Measurements from ENCODE around the gene ZBTB22. TPM values are rescaled to one million over a fixed set of nuclear protein-coding genes. Genes with fewer than 3 reads are reported as not detected.

ZBTB22 gene
- total RNA-seq, 1 donor from 2014 or later = 5.7 TPM

DNA sequence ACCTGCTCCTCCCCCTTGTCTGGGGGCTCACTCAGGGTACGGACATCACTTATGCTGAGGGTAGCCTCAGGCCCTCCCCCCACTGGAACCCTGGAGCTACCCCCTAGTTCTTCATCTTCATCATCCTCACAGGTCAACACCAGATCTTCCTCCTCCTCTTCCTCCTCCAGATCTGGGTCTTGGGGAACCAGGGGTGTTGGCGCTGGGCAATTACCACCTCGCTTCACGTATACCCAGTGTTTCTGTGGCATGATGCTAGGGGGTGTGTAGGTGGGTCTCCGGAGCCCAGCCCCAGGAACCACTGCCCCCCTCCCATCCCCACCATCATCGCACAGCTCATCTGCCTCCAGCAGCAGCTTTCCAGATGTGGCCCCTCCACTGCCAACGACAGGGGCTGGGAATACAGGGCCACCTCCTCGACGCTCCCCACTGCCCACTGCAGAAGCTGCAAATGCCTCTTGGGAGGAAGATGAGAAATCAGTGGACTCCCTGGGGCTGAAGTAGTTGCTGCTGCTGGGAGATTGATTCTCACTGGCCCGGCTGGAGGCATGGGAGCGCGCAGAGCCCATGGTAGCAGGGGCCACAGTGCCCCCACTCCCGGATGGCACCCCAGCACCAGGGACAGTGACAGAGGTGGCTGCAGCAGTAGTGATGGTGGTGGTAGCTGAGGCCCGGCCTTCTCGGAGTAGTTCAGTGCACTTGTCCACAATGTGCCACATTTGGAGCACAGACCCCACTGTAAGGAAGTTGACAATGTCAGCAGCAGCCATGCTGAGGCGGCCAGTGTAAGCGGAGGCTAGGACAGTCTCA lies 1.5 kb downstream of the ZBTB22 start:
- H3K4me2 ChIP-seq = no peak overlapping the region
- no peak overlapping the region for H3K27ac Mint-ChIP-seq

DNA sequence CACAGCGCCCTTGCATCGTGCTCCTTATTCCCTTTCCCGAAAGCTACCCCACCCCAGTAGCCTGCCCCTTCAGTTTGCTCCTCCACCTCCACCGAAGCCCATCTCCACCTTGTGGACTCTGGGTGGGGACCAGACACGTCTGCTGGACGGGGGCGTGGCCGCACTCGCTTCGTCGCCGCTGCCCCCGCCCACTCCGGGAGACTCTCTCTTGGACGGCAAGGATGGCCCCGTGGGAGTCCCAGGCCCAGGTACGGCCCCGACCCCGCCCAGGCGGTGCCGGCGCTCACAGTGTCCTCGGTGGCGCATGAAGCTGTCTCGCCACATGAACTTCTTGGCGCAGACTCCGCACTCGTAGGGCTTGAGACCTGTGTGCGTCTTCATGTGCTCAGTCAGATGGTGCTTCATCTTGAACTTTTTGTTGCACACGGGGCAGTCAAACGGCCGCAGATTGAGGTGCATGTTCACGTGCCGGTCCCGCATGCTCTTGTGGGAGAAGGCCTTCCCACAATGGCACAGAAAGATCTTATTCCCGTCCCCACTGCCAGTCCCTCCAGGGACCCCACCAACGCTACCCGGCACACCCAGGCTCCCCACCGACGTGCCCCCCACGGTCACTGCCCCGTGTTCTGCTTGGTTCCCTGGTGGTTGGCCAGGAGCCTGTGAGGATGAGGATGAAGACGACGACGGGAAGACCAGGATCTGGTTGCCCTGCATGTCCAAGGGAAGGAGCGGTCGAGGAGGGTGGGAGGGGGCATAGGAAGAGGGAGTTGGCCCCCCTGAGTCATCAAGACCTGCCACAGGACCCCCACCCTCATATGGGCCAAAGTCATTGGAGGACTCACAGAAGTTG lies 2.4 kb downstream of the ZBTB22 start:
- Mint-ChIP-seq H3K27me3 (ENCODE audit: insufficient read depth, low read depth) (peaks cover 16% of the 10 kb centered on the region), H3K4me3 (peak overlapping the region; percentile 95), H3K36me3 (peaks cover 18% of the 10 kb centered on the region), H3K4me1 (peaks cover 60% of the 10 kb centered on the region), H3K27ac (peak overlapping the region; percentile 46), H3K9me3 (no peaks in the 10 kb centered on the region)
- Histone ChIP-seq H3K4me3 (peak overlapping the region; percentile 54), H3K4me2 (peak overlapping the region; percentile 99), H2AFZ (replicated peaks) (no peak overlapping the region), H4K20me1 (ENCODE audit: low read depth) (peaks cover 27% of the 10 kb centered on the region), H3K4me1 (peaks cover 26% of the 10 kb centered on the region), H3K9me3 (ENCODE audit: low read depth) (no peaks in the 10 kb centered on the region), H3K79me2 (ENCODE audit: low read depth) (peaks cover 16% of the 10 kb centered on the region), H3K27me3 (peaks cover 25% of the 10 kb centered on the region), H3F3A (ENCODE audit: low read depth) (peaks cover 68% of the 10 kb centered on the region), H3K36me3 (no peaks in the 10 kb centered on the region), H3K9ac (no peak overlapping the region), H3K27ac (no peak overlapping the region)
- no peak for TF ChIP-seq EZH2 (IDR thresholded peaks at IDR 0.05)
- no peak for TF ChIP-seq EZH2phosphoT487 (IDR thresholded peaks at IDR 0.05)
- no peak for TF ChIP-seq CTCF (IDR thresholded peaks at IDR 0.05)
- peak; percentile 43 for DNase-seq (ENCODE audit: low spot score)

More for the DNA sequence above, 1.5 kb downstream of the ZBTB22 start:
- Mint-ChIP-seq H3K9me3 (no peaks in the 10 kb centered on the region), H3K4me3 (peak overlapping the region; percentile 86), H3K36me3 (peaks cover 24% of the 10 kb centered on the region), H3K27me3 (ENCODE audit: insufficient read depth, low read depth) (peaks cover 14% of the 10 kb centered on the region), H3K4me1 (peaks cover 65% of the 10 kb centered on the region)
- no peak overlapping the region for H3K27ac ChIP-seq
- peaks cover 24% of the 10 kb centered on the region for H3K79me2 ChIP-seq (ENCODE audit: low read depth)
- H3K27me3 ChIP-seq = peaks cover 25% of the 10 kb centered on the region
- H3K36me3 ChIP-seq = no peaks in the 10 kb centered on the region
- peaks cover 27% of the 10 kb centered on the region for H4K20me1 ChIP-seq (ENCODE audit: low read depth)
- DNase-seq (ENCODE audit: low spot score) = no peak
- no peak overlapping the region for H3K4me3 ChIP-seq
- no peak overlapping the region for H2AFZ ChIP-seq (replicated peaks)
- H3K9me3 ChIP-seq (ENCODE audit: low read depth) = no peaks in the 10 kb centered on the region
- TF ChIP-seq EZH2 (IDR thresholded peaks at IDR 0.05) (no peak), CTCF (IDR thresholded peaks at IDR 0.05) (no peak), EZH2phosphoT487 (IDR thresholded peaks at IDR 0.05) (no peak)
- H3K9ac ChIP-seq = no peak overlapping the region
- H3K4me1 ChIP-seq = peaks cover 26% of the 10 kb centered on the region
- peaks cover 70% of the 10 kb centered on the region for H3F3A ChIP-seq (ENCODE audit: low read depth)

DNA sequence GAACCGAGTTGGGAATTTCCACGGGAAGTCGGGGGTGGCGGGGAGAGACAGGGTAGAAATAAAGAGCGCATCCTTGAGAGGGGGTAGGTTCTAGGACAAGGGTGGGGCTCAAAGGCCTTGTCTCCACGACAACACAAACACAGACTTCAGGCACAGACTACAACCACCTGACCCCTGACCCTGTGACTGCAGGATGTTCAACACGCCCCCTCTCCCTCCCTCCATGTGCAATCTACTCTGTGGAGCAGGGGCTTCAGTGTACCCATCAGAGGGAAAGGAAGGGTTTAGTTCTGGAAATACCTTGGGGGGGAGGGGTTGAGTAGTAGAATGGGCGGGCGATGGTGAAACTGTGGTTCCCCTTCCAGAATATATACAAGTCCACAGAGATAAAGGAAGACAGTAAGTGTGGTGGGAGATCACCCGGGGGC lies 3.0 kb downstream of the ZBTB22 start:
- no peaks in the 10 kb centered on the region for H3K9me3 Mint-ChIP-seq
- peaks cover 16% of the 10 kb centered on the region for H3K27me3 Mint-ChIP-seq (ENCODE audit: insufficient read depth, low read depth)
- Histone ChIP-seq H3K9me3 (ENCODE audit: low read depth) (no peaks in the 10 kb centered on the region), H2AFZ (replicated peaks) (no peak overlapping the region), H3K79me2 (ENCODE audit: low read depth) (peaks cover 9% of the 10 kb centered on the region), H3K4me3 (peak overlapping the region; percentile 54), H3K4me2 (peak overlapping the region; percentile 99), H4K20me1 (ENCODE audit: low read depth) (peaks cover 27% of the 10 kb centered on the region), H3K9ac (no peak overlapping the region), H3K4me1 (peaks cover 26% of the 10 kb centered on the region), H3F3A (ENCODE audit: low read depth) (peaks cover 62% of the 10 kb centered on the region), H3K36me3 (no peaks in the 10 kb centered on the region), H3K27ac (no peak overlapping the region), H3K27me3 (peaks cover 25% of the 10 kb centered on the region)
- peaks cover 15% of the 10 kb centered on the region for H3K36me3 Mint-ChIP-seq
- H3K4me3 Mint-ChIP-seq = peak overlapping the region; percentile 95
- DNase-seq (ENCODE audit: low spot score) = peak; percentile 62
- peaks cover 55% of the 10 kb centered on the region for H3K4me1 Mint-ChIP-seq
- H3K27ac Mint-ChIP-seq = peak overlapping the region; percentile 46
- TF ChIP-seq EZH2phosphoT487 (IDR thresholded peaks at IDR 0.05) (no peak), EZH2 (IDR thresholded peaks at IDR 0.05) (no peak), CTCF (IDR thresholded peaks at IDR 0.05) (no peak)

All from neural progenitor cell (in vitro differentiated cells).